NCI-H2196 (cell line): ENCODE results near the gene CTBP1.

ENCODE experiments used
- DNase-seq: peaks from one replicate; lab custom pipeline; 2025; ENCODE audit not compliant: unreplicated experiment; lab: John Stamatoyannopoulos, UW

CTBP1 gene

DNA sequence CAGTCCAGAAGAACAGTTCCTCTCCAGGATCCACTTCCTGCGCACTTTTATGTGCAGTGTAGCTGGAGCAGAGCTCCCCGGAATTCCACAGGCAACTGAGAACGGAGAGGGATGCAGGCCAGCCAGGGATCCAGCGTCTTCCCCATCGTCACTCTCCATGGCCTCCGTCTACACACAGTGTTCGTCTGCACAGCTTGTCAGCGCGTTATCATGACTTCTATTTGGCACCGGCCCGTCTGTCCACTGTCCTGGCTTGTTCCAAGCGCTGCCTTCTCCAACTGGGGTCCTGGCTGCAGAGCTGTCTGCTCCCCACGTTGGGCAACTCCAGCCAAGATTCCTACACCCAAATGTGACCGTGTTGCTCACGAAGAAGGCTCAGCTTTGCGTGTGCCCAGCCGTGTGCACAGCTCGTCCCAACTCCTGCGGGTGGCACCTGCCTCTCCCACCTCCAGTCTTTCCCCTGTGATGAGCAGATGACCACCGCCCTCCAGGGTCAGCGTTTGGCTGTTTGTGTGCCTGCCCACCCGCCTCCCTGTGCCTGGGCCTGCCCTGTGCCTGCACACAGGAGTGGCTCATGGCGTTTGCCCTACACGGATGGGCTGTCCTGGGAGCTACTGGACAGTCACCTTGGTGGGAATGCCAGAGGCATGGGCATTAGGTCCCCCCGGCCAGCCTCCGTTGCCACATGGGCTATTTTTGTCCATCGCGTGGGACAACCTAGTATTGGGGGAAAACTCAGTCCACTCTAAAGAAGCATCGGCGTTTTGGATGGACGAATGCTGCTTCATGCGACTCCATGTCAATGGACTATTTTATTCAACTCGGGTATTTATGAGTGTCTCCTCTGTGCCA, 2.2 kb upstream of the CTBP1 start:
- DNase-seq, result no peak

DNA sequence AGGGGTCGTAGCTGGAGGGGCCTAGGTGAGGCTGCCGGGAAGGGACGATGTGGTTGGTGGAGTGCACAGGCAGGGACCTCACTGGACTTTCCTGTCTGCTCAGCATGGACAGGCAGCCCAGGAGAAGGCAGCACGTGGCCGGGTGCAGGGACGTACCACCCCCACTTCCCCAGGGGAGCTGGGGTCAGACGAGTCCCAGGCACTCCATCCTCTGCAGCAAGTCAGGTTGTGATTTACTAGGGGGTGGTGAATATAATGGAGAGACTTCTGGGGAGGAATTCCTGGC, 1.5 kb upstream of the CTBP1 start:
- no peak for DNase-seq

DNA sequence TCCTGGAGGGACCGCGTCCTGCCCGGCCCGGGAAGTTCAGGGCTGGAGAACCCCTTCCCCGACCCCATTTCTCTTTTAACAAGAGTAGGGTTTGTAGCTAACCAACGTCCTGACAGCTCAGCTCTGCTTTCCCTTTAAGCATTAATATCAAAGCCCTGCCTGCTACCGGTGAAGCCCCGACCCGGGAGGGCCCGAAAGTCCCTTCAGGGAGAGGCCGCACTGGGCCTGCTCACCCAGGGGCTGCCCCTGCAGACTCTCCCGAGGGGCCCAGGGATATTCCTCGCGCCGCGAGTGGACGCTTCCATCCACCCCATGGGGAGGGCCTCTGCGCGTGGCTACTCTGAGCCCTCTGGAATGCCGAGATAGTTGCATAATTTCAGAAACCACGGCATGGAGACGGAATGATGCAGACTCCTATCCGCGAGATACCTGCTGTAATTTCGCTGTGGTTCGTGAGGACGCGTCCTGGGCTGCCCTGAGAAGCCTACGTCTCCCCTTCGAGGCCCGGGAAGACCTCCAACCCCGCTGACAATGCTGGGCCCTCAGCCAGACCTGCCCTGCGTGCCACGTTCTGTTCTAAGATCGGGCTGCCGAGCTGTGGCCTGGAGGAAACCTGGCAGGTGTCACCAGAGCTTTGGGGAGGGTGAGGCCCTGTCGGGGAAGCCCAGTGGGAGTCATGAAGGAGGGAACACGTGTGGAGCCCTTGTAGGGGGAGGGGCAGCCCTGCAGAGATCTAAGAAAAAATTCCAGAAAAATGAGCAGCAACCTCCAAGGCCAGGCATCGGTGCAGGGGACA, 999 bp upstream of the CTBP1 start:
- DNase-seq, result no peak

DNA sequence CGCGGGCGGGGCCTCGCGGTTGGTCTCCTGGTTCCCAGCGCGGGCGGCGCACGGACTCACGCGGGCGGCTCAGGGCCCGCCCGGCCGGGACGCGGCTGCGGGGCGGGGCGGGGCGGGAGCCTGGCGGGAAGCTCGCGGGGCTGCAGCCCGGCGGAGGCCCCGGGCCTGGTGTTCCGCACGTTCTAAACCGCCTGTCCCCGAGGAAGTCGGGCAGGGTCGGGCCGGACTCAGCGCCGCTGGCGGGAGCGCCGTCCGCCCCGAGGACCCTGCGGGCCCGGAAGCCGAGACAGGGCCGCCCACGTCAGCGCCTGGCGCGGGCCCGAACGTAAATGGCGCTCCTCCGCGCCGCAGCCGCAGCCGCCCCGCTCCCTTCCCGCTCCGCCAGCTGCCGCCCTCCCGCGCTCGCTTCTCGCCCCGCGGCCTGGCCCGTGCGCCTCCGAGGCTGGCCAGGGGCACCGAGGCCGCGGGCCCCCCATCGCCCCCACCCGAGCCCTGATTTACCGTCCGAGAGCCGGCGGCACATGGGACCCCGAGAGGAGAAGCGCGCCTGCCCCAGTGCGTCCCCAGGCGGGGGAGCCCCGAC, 309 bp upstream of the CTBP1 start:
- DNase-seq, result peak; percentile 86

DNA sequence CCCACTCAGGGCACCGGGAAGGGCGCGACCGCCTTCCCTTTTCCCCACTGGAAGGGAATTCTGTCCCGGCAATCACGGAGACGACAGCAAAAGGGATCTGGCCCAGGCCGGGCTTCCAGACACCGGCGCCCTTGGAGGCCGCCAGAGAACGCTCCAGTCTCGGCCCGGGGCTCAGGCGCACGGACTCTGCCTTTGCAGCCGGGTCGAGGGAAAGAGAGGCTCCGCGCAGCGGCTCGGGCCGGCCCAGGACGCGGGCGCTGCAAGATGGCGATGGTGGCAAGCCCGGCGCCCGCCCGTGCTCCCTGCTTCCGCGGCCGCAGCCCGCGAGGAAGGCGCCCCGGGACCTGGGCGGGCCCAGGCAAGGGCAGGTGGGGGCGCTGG, 1.1 kb downstream of the CTBP1 start:
- no peak for DNase-seq

DNA sequence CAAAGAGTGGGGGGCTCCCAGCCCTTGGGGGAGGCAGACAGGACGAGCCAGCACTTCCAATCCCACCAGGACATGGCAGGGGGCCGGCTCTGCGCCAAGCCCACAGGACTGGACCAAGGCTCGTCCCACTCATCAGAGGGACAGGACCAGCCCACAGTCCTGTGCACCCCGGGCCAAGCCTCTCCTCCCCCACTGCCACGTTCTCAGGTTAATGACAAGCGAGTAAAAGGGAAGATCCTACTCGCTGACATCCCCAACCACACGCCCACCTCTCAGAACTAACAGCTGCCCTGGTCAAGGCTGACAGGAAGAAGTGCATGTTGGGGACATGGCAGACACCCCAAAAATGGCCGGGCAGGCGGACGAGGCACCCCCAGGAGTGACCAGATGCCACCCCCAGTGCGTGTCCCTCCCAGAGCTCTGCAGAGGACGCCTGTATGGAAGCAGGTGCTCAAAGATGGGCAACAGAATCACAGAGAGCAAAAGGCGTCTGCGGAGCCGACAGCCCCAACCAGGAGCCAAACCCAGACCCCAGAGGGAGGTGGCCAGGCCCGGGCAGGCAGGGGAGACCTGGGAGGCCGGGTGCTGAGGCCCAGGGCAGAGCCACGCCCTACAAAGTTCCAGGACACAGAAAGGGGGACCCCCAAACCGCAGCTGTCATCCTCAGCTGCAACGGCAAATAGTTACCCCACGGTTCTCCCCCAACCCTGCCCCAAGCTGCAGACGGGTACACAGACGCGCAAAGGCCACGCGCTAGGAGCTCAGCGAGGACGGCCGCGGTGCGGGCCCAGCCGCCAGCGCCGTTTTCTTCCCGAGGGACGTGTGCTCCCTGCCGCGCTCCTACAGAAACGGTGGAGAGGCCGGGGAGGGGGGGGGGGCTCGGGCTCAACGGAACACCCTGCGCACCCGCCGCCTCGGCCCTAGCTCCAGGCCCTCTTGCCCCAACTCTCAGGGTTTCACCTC, 1.7 kb downstream of the CTBP1 start:
- DNase-seq, result no peak

DNA sequence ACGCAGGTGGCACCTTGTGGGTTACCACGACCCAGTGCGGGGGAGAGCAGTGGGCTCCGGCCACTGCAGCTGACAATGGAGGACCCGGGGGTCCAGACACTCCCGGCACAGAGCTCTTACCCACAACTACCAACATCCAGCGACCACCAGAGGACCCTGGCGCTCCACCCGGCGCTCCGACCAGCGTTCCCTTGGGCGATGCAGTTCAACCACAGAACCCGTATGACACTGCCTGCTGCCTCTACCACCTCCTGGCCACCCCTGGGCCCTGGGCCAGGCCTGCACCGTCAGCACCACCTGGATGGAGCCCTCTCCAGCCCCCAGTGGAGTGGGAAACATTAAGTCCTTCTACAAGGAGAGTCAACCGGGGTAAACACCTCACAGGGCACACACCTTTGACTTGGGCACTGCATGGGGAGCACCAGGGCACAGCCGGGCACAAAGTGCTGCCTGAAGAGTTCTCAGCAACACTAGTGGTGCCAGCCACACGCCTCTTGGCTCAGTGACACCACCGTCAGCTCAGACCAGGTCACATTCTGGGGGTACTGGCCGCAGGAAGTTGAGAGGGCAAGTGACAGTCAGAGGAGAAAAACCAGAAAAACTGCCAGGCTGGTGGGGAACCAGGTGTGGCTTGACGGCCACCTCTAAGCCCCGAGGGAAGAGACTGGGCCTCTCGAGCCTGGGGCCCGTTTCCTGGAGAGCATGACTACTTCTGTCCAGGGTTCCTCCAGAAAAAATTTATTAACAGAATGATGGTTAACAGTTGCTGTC, 2.6 kb downstream of the CTBP1 start:
- DNase-seq, result no peak

DNA sequence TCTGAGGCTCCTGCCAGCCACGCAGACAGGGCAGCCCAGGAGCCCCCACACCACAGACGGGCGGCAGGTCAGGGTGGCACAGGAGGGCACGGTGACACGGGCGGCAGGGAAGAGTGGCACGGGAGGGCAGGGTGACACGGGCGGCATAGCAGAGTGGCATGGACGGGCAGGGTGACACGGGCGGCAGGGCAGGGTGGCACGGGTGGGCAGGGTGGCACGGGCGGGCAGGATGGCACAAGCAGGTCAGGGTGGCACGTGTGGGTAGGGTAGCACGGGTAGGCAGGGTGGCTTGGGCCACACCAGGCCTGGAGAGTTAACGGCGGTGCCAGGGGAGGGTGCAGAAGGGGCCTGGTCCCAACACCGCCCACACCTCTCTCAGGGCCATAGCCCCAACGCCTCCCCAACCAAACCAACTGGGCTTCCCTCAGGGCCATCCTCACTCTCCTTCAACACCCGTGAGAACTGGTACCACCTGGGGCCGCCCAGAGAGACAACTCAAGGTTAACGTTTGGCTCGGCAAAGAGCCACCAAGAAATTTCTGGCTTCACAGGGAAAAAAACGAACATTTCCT, 3.4 kb downstream of the CTBP1 start:
- DNase-seq, result no peak

DNA sequence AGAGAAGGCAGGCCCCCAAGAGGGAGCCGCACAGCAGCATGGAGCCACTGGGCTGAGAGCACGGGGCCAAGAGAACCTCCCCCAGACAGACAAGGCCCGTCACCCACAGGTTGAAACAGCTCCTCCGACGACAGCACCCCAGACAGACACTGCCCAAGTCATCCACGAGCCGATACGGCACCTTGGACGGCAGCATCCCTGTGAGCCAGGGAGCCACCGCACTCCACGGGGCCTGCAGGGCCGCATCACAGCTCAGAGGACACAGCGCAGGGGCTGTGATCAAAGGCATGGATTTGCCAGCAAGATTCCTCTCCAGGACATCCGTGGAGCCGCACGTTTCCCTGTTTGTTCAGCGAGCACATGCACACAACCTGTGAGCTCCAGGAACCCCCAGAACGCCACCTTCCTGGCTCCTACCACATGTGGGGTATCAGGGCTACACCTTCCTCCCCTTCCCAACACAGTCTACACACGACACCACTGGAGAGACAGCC, 3.9 kb downstream of the CTBP1 start:
- no peak for DNase-seq

DNA sequence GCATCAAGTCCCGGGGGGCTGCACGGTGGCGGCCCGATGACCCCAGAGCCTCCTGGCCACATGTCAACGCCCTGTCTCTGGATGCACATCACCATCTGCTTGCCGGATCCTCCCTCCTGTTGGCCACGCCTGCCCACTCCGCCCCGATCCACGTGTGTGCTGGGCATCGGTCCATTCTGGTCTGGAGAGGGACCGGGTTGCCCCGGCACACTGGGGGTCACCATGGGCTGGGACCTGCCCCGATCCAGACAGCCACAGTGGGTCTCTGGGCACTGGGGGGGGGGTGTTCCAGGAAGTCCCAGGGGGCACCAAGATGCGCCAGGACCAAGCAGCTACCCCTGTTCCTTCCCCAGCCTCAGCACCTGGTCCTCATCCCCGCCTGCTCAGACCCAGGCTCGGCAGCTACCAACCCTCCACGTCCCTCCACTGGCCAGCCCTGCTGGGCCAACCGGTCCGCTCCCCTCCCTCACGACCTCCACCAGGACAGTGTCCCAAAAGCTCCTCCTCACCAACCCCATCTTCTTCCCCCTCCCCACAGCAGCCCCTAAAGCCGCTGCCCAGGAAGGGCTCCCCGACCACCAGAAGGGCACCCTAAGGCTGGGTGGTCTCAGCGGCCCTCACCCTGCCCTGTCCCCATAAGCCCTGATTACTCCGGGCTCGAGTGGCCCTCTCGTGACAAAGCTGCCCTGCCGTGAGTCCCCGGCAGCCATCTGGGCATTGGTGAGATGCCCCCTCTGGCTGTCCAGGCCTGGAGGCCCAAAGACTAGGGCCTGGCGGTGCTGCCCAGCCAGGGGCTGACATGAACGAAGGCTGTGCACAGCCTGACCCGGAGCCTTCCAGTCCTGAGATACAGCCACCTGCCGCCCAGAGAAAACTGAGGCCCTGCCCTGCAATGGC, 4.6 kb downstream of the CTBP1 start:
- DNase-seq, result no peak

DNA sequence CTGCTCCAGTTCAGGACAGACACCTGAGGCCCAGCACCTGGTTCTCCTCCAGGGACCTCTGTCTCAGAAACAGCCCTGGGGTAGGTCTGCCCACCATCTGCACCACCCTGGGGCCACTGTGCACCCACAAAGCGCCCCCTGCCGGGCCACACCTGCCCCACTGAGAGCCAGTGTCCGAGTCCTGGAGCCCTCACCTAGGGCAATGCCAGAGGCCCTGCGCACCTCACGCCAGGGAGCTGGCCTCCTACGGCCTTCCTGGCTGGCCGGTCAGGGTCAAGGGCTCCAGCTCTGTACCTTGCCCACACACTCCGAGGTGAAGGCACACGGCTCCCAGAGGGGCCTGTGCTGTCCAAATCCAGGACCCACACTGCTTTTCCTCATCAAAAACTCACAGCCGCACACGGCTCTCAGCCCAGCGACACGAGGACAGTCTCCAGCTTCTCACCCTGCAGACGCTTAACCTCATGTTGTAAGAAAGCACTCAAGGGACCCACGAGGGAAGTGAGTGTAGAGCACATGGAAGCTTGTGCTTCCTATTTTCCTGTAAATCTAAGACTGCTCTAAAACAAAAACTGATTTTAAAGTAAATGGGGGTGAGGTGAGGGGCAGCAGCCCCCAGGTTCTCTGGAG, 5.4 kb downstream of the CTBP1 start:
- DNase-seq, result no peak

DNA sequence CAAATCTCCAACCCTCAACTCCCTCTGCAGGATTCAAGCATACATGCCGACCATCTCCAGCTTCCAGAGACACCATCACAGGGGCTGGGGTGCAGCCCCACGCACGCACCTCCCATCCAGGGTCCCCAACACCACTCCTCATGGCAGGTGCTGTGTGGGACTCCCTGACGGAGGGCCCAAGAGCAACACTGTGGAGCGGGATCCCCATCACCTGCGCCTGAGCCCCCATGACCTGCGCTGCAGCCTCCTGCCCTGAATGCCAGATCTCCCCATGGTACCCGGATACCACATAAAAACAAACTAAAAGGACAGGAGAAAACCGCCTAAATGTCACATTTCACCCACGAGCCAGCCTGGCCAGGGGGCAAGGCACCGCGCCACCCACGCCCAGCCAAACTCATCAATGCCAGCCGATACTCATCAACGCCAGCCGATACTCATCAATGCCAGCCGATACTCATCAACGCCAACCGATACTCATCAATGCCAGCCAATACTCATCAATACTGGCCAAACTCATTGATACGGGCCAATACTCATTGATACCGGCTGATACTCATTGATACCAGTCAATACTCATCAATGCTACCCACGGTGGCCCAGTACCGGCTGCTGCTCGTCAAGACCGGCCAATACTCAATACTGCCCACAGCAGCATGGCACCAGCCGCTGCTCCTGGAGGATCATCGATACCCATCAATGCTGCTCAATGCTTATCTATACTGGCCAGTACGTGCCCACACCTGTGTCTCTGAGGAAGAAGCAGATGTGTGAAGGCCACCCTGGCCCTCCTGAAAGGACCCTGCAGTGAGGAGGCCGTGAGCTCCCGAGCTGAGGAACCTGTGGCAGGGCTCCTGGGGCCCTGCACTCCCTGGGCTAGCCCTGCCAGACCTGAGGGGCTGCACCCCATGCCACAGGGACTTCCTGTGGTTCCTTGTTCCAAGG, 6.2 kb downstream of the CTBP1 start:
- no peak for DNase-seq

DNA sequence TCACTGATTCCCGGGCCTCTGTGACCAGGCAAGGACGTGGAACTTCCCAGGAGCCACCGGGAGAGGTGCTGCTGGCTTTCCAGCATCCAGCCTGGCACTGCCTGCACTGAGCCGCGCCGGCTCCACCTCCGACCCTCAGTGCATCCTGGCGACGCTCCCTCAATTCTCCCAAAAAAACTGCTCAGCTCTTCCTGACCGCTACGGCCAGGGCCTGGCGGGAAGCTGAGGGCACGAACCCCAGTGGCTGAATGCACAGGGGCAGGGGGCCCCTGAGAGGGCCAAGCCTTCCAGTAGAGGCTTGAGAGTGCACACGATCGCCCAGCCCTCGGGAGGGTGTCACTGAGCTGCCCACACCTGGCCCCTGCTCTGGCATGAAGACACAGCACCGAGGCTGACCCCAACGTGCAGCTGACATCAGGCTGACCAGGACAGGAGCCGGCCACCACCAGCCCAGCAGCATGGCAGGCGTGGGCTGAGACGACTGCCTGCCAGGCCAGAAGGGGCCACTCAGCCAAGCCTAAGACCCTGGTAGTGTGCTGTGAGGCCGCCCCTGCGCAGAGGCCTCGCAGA, 6.9 kb downstream of the CTBP1 start:
- DNase-seq, result no peak

DNA sequence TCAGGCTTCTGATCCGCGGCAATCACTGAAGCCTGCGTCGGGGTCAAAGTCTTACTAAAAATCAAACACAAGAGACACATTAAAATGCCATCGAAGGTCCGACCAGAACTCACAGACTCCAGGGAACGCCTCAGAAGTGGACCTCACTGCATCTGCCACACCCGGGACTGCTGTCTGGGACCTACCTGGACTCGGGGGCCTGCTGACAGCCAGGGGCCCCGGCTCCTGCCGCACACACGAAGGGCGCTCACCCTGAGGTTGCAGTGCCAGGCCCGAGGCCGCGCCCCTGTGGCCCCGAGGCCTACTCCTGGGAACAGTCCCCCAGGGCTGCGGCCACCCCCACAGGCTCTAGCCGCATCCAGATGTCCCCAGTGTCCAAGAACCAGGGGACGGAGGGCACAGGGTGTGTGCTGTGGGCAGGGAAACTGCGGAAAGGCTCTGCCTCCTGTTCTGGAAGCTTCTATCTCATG, 7.4 kb downstream of the CTBP1 start:
- DNase-seq, result no peak

DNA sequence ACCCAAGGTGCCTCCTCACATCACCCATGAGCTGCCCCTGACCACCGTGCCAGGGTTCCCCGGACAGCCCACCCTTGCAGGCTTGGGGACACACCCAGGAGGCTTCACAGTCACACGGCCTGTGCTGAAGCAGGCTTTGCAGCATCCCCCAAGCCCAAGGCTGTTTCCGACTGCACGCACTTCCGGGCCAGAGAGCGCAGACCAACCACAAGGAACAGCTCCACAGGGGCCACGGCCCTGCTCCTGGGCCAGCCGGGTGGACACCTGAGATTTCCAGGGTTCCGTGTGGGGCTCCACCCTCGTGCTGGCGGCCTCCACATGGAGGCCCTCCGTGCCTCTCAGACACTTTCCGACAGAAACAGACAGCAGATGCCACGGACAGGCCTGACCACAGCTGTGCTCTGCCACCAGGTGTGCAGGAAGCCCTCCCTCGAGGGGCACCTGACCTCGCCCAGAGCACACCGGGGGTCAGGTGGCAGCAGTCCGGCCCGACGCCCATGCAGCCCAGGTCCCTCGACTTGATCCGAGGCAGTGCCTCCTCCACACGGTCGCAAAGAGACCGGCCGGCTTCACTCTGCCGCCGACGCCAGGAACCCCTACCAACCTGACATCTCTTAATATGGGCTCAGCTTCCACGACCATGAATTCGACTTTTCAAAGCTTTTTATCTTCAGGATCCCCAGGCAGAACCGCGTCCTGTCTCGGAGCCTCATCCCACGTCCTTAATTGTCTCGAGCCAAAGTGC, 8.0 kb downstream of the CTBP1 start:
- no peak for DNase-seq

DNA sequence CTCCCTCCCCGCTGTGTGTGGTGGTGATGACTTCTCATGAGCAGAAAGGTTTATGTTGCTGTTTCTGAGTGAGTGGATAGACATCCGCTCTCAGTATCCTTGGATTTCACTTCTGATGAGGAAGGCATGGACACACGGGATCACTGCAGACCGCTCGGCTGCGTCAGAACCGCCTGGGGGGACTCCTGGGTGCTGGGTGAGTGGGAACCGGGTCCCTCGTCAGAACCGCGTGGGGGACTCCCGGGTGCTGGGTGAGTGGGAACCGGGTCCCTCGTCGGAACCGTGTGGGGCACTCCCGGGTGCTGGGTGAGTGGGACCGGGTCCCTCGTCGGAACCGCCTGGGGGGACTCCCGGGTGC, 9.0 kb downstream of the CTBP1 start:
- DNase-seq, result no peak
